ENCODE data around the gene TNFRSF8. TPM values are rescaled to one million over a fixed set of nuclear protein-coding genes. Genes with fewer than 3 reads are reported as not detected.
A peak's percentile ranks its signal among the peaks of the same experiment; 100 is the strongest.

TNFRSF8 gene
- total and polyA plus RNA-seq, 2 of the 13 experiments (the other 11 are each of a cell fraction or from before 2014, with no cell fraction given) = not detected

GRCh38 chr1:12019858-12020509 lies 43.1 kb upstream of the TNFRSF8 start (continued):
- TF ChIP-seq, protein P1, sequence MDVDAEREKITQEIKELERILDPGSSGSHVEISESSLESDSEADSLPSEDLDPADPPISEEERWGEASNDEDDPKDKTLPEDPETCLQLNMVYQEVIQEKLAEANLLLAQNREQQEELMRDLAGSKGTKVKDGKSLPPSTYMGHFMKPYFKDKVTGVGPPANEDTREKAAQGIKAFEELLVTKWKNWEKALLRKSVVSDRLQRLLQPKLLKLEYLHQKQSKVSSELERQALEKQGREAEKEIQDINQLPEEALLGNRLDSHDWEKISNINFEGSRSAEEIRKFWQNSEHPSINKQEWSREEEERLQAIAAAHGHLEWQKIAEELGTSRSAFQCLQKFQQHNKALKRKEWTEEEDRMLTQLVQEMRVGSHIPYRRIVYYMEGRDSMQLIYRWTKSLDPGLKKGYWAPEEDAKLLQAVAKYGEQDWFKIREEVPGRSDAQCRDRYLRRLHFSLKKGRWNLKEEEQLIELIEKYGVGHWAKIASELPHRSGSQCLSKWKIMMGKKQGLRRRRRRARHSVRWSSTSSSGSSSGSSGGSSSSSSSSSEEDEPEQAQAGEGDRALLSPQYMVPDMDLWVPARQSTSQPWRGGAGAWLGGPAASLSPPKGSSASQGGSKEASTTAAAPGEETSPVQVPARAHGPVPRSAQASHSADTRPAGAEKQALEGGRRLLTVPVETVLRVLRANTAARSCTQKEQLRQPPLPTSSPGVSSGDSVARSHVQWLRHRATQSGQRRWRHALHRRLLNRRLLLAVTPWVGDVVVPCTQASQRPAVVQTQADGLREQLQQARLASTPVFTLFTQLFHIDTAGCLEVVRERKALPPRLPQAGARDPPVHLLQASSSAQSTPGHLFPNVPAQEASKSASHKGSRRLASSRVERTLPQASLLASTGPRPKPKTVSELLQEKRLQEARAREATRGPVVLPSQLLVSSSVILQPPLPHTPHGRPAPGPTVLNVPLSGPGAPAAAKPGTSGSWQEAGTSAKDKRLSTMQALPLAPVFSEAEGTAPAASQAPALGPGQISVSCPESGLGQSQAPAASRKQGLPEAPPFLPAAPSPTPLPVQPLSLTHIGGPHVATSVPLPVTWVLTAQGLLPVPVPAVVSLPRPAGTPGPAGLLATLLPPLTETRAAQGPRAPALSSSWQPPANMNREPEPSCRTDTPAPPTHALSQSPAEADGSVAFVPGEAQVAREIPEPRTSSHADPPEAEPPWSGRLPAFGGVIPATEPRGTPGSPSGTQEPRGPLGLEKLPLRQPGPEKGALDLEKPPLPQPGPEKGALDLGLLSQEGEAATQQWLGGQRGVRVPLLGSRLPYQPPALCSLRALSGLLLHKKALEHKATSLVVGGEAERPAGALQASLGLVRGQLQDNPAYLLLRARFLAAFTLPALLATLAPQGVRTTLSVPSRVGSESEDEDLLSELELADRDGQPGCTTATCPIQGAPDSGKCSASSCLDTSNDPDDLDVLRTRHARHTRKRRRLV (CRISPR knock-in tag; IDR thresholded peaks at IDR 0.05) = 0 out of 2 replicates have a peak, but pooled peaks have one; percentile 30
- no peak for TF ChIP-seq TCF12 (IDR thresholded peaks at IDR 0.05)
- TF ChIP-seq TCF12 (CRISPR knock-in tag; IDR thresholded peaks at IDR 0.05) = 0 out of 2 replicates have a peak, but pooled peaks have one; percentile 71

GRCh38 chr1:12021616-12022015 lies 41.5 kb upstream of the TNFRSF8 start:
- FAIRE-seq (no peak), DNase-seq (ENCODE audit: low spot score) (no peak), ATAC-seq (no peak)
- no peak overlapping the region for H3K4me3 ChIP-seq (replicated peaks in 1 of 3; ENCODE audit: insufficient read depth in 1 of 3, low read depth in 2 of 3, low read length in 3 of 3)
- in situ Hi-C loops (cut with HindIII; ENCODE audit: extremely low pct_ligation_motif_present, low pct_unique_long_range_greater_than_20kb) = no loop called here
- H3K4me2 ChIP-seq (ENCODE audit: low read depth, low read length) = no peak overlapping the region
- POLR2A ChIA-PET = no interaction called here
- peaks cover 11 to 26% of the 10 kb centered on the region in 2 experiments for H3K36me3 ChIP-seq (replicated peaks in 1 of 2; ENCODE audit: control insufficient read depth in 1 of 2, insufficient read depth in 2 of 2, low read length in 2 of 2)
- H3K4me1 ChIP-seq (ENCODE audit: insufficient read depth, low read length) = peaks cover 9% of the 10 kb centered on the region
- TF ChIP-seq SKIL (CRISPR knock-in tag; IDR thresholded peaks at IDR 0.05; ENCODE audit: borderline replicate concordance) (no peak), ZNF549 (CRISPR knock-in tag; IDR thresholded peaks at IDR 0.05) (no peak)
- no peak overlapping the region for H3K9ac ChIP-seq (ENCODE audit: insufficient read depth, low read depth, low read length)
- 100% methylated on average over 1 of the region's 9 CpGs for WGBS (ENCODE audit: low lambda C conversion rate)
- no peak overlapping the region for H2AFZ ChIP-seq (ENCODE audit: low read length)
- no peak overlapping the region for H3K27ac ChIP-seq (ENCODE audit: extremely low read length, insufficient read depth, low read length)
- no peaks in the 10 kb centered on the region for H3K27me3 ChIP-seq (ENCODE audit: control insufficient read depth in 1 of 2, insufficient read depth in 2 of 2, low read length in 2 of 2)
- CTCF ChIA-PET (ENCODE audit: low intra/inter-chr PET ratio, low total read pairs) = no interaction called here
- no peaks in the 10 kb centered on the region for H3K9me3 ChIP-seq (ENCODE audit: low read length)
- H3K79me2 ChIP-seq (ENCODE audit: insufficient read depth, low read length) = peaks cover 8% of the 10 kb centered on the region
- intact Hi-C loops (cut with micrococcal nuclease; ENCODE audit: unreplicated experiment) = no loop called here
- TSS peak; percentile 53 for BruUV-seq (replicated peaks)
- no peaks in the 10 kb centered on the region for H4K20me1 ChIP-seq (ENCODE audit: insufficient read depth, low read length)
